ENCODE data around the gene VWC2L.

Gene VWC2L

GRCh38 chr2:214575030-214575429 is 164.2 kb downstream of the VWC2L start:
- ChIA-PET POLR2A (no interaction called here), CTCF (interaction anchor here (1.2 to 1.3 kb wide), 2 partner anchors 8 to 12 kb away, joined by 3 to 4 read pairs; no protein-coding TSS in a partner anchor)
- TF ChIP-seq, protein P1, sequence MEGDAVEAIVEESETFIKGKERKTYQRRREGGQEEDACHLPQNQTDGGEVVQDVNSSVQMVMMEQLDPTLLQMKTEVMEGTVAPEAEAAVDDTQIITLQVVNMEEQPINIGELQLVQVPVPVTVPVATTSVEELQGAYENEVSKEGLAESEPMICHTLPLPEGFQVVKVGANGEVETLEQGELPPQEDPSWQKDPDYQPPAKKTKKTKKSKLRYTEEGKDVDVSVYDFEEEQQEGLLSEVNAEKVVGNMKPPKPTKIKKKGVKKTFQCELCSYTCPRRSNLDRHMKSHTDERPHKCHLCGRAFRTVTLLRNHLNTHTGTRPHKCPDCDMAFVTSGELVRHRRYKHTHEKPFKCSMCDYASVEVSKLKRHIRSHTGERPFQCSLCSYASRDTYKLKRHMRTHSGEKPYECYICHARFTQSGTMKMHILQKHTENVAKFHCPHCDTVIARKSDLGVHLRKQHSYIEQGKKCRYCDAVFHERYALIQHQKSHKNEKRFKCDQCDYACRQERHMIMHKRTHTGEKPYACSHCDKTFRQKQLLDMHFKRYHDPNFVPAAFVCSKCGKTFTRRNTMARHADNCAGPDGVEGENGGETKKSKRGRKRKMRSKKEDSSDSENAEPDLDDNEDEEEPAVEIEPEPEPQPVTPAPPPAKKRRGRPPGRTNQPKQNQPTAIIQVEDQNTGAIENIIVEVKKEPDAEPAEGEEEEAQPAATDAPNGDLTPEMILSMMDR (IDR thresholded peaks at IDR 0.05; ENCODE audit: control extremely low read depth, extremely low read depth, low read depth, missing control alignments) = no peak
- no peak for DNase-seq (ENCODE audit: extremely low spot score)

DNA sequence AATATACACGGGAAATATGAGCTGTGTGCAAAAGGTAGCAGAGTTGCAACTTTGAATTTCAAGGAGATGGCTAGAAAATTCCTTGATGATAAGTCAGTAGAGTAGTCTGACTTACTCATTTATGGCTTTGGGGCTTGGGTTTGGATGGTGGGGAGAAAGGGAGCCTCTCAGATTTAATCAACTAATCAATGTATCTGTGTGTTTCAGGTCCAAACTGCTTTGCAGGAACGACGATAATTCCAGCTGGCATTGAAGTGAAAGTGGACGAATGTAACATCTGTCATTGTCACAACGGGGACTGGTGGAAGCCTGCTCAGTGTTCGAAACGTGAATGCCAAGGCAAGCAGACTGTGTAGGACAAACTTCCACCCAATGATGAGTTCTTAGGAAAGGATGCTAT is 164.6 kb downstream of the VWC2L start:
- ChIA-PET POLR2A (no interaction called here), CTCF (interaction anchor here (1.2 to 1.3 kb wide), 3 partner anchors 8 to 96 kb away, joined by 3 to 4 read pairs (median 3); no protein-coding TSS in a partner anchor)
- TF ChIP-seq, protein P1 (IDR thresholded peaks at IDR 0.05; ENCODE audit: control extremely low read depth, extremely low read depth, low read depth, missing control alignments) = no peak
- DNase-seq (ENCODE audit: extremely low spot score) = no peak

GRCh38 chr2:214577769-214578168 is 166.9 kb downstream of the VWC2L start:
- no peak for DNase-seq (ENCODE audit: extremely low spot score)
- CTCF ChIA-PET = interaction anchor here (1.8 kb wide), 1 partner anchor 10 kb away, joined by 5 read pairs; no protein-coding TSS in a partner anchor
- POLR2A ChIA-PET = no interaction called here
- TF ChIP-seq, protein P1 (IDR thresholded peaks at IDR 0.05; ENCODE audit: control extremely low read depth, extremely low read depth, low read depth, missing control alignments) = no peak

- DNase-seq (ENCODE audit: extremely low spot score) = no peak
- CTCF ChIA-PET = interaction anchor here (1.1 to 1.8 kb wide), 2 partner anchors 9 to 14 kb away, joined by 3 to 5 read pairs; no protein-coding TSS in a partner anchor
- TF ChIP-seq, protein P1 (IDR thresholded peaks at IDR 0.05; ENCODE audit: control extremely low read depth, extremely low read depth, low read depth, missing control alignments) = no peak
- POLR2A ChIA-PET = no interaction called here
These were observed 167.6 kb downstream of the VWC2L start for GRCh38 chr2:214578442-214578841.

GRCh38 chr2:214579035-214579434 is 168.2 kb downstream of the VWC2L start:
- DNase-seq (ENCODE audit: extremely low spot score) = no peak
- POLR2A ChIA-PET = no interaction called here
- TF ChIP-seq, protein P1 (IDR thresholded peaks at IDR 0.05; ENCODE audit: control extremely low read depth, extremely low read depth, low read depth, missing control alignments) = no peak
- CTCF ChIA-PET = interaction anchor here (0.8 to 1.8 kb wide), 3 partner anchors 8 to 31 kb away, joined by 3 to 5 read pairs (median 3); no protein-coding TSS in a partner anchor

DNA sequence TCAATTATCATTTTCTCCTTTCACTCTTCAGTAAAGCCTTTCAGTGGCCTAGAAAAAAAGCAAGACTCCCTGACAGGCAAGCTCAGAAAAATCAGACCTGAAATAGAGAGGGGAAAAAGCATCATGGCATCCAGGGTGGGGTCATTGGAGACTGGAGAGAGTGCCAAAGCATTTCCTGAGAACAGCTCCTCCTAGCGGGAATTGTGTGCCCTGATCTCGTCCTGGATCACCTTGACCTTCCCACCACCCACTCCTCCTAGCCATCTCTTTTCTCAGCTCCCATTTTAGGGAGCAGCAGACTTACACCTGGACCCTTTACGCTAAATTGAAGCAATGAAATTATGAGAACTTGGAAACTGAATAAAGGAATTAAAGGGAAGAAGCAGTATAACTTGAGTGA is 176.6 kb downstream of the VWC2L start:
- POLR2A ChIA-PET = no interaction called here
- CTCF ChIA-PET = interaction anchor here (0.9 to 1.8 kb wide), 9 partner anchors 9 to 110 kb away, joined by 3 to 6 read pairs (median 3); no protein-coding TSS in a partner anchor
- DNase-seq (ENCODE audit: extremely low spot score) = no peak
- TF ChIP-seq, protein P1 (IDR thresholded peaks at IDR 0.05; ENCODE audit: control extremely low read depth, extremely low read depth, low read depth, missing control alignments) = no peak
